NCI-H510A treated with DMSO at 0.1 percent for 48 hours (cell line): ENCODE measurements around the gene ACVR1.
A peak's percentile ranks its signal among the peaks of the same experiment; 100 is the strongest.

Experiments
- DNase-seq: peaks from one replicate; lab custom pipeline; 2025; lab: John Stamatoyannopoulos, UW

ACVR1 gene

DNA sequence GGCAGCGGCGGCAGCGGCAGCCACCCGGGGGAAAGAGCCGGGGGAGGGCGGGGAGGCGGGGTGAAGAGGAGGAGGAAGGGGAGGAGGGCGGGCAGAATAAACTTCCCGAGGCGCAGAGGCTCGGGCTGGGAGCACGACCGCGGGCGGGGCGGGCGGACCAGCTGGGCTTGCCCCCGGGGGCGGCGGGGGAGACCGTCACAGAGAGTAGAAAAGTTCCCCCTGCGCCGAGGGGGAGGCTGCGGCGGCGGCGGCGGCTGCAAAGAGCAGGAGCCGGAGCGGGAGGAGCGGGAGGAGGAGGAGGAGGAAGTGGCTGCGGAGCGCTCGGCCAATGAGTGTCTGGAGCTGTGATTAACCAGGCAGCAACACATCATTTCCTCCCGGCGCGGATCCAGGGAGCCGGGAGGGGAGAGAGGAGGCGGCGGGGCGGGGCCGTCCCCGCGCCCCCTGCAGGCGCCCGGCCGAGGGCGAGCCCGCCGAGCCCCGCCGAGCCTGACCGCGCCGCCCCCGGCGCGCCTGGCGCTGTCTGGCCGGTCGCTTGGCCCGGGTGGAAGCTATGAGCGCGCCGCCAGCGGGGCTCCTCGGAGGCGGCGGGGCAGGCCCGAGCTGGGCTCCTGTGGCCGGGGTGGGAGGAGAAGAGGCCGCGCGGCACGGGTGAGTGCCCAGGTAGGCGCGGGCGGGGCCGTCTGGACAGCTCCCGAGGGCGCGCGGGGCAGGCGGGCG is at the start of gene ACVR1:
ACVR1 (minus strand) TSS at position 265 of the 720 bp plus-strand sequence. CDS start 76,837 bp downstream, outside the sequence.
- DNase-seq, result peak; percentile 83

DNA sequence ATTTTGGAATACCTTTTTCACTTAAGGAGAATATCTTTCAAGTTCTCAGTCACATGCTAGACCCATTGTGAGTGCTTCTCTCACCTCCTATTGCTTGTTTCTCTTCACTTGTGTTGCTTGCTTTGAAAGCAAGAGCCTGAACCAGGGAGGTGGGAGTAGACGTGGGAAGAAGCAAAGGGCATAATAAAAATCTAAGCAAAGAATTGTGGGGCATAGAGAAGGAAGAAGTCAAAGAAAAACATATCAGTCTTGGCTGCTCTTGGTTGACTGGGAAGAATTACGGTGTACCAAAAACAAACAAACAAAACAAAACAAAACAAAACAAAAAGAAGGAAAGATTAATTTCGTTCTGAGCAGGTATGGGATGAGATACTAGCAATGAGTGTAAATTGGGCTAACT is 48.9 kb upstream of the ACVR1 start:
- DNase-seq, result no peak

DNA sequence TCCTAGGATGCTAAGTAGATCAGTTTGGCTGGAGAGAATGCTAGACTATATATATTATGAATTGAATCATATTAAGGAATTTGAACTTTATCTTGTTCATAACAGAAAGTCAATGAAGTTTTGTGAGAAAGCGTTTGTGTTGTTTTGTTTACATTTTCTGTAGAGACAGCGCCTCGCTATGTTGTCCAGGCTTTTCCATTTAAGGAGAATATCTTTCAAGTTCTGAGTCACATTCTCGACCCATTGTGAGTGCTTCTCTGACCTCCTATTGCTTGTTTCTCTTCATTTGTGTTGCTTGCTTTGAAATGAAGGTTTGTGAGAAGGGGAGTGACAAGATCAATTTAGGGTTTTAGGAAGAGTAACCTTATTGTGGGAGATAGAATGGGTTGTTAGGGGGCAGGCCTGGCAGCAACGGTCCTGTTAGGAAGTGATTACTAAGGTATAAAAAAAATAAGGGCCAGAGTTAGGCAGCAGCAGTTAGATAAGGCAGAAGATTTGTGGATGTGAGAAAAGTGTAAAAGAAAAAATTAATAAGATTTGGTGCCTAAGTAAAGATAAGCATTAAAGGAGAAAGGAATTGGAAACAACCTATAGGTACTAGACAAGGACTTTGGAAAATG is 47.6 kb upstream of the ACVR1 start:
- DNase-seq, result no peak

DNA sequence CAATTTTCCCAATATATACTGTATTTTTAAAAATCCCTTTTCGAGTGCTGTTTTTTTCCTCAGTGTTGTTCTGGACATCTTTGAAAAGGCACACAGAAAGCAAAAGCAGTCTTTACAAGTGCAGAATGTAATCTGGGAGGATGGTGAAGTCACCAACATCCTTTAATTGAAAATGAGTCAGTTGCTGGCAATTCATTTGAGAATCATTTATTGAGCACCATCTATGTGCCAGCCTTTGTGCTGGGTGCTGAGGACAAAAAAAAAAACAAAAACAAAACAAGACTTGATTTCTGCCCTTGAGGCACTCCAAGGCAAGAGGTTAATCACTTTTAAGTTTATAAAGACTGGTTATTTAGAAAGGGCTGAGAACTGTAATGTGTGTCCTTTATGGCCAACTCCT is 46.7 kb upstream of the ACVR1 start:
- DNase-seq, result no peak

DNA sequence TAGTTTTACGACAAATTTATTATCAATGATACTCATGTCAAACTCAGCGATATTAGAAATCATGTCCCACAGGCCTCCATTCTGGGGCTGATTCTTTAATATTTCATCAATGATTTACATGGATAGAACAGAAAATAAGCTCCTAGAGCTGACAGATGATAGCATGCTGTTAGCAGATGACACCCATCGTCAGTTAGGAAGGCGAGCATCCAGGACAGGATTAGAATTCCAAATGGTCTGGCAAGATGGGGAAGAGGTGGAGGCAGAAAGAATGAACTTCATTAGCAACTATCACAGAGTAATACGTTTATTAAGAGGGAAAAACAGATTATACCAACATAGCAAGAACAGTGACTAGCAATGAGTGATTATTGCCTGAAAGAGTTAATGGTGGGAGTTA is 46.2 kb upstream of the ACVR1 start:
- DNase-seq, result no peak

DNA sequence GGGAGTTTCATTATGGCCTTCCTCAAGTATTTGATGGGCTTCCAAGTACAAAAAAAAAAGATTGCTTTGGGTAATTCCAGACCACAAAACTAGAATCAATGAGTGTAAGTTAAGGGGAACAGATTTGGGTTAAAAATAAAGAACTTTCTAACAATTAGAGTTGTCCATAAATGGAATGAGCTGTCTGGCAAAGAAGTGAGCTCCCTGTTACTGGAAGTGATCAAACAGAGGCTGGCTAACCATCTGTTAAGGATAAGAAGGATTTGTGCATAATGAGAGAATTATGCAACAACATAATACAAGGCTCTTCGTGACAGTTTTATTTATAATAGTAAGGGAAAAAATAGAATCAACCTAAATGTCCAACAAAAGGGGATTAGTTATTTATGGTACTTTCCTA is 44.6 kb upstream of the ACVR1 start:
- no peak for DNase-seq

DNA sequence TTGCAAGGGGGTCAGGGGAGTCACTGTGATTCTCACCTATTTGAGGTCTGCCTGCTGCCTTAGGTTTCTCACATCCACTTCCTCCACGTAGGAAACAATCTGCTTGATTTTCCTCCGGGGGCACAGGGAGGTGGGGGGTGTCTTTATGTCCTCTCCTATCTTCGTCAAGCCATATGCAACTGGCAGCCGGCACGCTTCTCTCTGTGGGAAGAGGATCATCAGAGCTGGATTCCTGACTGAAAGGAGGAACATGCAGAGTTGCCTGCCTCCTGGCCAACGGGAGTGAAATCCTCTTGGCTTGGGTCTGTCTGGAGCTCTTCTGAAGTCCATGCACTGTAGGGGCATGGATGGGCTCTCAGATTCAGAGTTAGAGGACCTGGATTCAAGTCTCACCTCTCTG is 43.1 kb upstream of the ACVR1 start:
- DNase-seq, result no peak

DNA sequence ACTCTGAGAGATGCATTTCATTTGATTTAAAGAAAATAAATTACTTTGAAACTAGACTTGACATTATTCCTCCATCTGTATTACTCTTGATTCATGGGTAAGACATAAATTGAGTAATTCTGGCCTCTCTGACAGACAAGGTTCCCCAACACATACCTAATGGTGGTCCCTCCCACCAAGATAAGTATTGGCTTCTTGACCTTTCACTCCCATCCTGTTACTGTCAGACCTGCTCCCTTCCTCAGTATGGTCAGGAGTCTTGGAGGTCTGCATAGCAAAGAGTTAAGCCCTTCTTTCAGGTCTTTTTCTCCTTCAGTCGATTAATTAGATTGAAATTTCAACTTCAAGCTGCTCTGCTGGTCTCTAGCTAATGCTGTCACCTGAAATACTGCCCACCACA is 42.2 kb upstream of the ACVR1 start:
- DNase-seq, result no peak

DNA sequence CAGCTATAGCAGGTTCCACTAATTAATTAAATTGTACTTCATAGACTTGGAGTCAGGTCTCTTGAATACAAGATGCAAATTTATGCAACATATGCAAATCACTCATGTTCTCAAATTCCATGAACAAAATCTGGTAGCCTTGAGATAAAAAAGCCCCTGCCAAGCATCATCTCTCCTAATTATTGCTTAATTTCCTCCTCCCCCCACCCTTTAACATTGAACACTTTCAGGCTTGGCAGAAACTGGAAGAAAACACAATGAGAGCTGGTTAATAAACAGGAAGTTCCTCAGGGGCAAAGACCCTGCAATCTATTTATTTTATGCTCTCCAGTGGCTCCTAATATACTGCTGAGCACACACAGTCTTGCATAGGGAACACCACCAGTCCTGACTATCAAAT is 35.6 kb upstream of the ACVR1 start:
- no peak for DNase-seq

DNA sequence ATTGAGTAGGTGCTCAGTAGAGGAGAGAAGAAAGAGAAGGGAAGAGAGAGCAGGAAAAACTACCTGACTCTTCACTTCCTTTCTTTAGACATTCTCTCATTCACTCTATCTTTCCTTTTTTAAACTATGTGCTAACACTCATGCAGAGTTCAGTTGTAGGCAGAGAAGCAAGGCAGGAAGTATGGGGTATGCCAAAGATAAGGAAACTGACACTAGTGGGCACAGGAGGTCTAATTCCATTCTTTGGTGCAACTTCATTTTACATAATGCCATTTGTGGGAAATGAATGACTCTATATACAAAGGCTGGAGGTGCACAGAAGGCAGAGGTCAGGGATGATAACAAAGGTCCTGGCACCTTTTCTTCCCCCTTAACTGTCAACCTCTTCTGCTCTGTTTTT is 35.1 kb upstream of the ACVR1 start:
- DNase-seq, result no peak

DNA sequence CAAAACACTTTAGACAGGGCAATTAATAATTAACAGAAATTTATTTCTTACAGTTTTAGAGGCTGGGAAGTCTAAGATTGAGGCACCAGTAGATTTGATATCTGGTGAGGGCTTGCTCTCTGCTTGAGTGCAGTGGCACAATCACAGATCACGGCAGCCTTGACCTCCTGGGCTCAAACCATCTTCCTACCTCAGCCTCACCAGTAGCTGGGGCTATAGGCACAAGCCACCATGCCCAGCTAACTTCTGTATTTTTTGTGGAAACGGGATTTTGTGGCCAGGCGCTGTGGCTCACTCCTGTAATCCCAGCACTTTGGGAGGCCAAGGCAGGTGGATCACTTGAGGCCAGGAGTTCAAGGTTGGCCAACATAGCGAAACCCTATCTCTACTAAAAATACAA is 29.0 kb upstream of the ACVR1 start:
- DNase-seq, result no peak

DNA sequence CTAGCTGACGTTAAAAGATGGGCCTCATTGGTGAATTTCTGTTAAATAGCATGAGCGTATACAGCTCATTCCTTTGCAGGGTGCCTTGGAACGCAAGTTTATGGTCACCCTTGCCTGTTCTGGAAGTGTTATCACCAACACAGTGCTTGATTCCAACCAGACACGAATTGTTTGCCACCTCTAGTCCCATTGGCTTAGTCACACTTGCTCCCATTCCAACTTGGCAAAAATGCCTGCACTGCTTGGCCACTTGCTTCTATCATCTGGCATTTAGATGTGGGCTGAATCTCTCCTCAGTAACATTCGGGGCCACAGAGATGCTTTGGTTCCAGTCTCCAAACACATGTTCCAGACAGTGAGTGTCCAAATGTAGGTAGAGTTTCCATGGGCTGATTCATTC is 27.5 kb upstream of the ACVR1 start:
- no peak for DNase-seq

DNA sequence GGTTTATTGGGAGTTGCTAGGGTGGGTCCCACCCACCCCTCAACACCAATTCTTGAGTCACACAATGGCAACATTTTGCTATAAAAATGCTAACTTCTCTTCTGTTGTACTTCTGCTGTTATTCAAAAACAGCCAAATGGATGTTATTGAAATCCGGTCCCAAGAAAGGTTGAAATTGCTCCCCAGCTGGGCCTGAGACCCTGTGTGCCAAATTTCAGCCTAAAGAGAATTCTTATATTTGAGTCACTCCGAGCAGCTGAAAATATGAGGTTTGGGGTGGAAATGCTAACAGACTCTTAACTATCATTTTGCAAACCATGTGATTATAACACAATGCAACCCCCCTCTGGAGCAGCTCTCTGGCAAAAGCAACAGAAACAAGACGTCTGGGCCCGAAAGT is 27.0 kb upstream of the ACVR1 start:
- DNase-seq, result no peak

DNA sequence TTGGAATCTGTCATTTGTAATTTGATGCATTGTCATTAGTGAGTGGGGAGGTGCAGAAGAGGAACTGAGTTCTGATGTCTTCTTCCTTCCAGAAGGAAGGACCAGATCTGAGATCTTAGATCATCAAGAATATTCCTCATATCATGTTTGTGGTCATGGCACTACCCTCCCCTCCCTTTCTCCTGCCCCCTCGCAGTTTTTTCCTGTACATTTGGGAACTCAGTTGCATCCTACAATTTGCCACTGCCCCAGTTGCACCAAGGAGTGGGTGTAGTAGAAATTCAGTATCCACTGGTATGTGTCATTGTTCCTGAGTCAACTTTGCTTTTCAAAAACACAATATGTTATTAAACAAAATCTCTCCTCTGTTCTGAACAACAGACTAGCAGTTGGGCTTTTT is 26.6 kb upstream of the ACVR1 start:
- DNase-seq, result no peak

DNA sequence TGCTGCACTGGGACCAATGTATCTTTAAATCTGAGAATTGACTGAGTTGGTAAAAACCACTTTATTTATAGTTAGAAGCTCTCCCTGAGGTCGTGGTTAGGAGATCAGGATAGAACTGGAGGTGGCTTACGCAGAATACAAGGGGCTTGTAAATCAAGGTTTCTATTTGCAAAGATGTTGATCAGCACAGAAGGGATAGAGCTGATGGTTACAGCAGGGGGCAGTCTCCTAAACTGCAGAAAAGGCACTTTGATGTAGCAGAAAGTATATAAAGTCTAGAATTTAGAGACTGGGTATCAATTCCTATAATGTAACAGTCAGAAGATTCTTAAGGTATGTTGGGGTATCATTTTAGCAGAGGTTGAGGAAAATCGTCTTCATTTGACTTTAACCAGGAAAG is 25.2 kb upstream of the ACVR1 start:
- no peak for DNase-seq

DNA sequence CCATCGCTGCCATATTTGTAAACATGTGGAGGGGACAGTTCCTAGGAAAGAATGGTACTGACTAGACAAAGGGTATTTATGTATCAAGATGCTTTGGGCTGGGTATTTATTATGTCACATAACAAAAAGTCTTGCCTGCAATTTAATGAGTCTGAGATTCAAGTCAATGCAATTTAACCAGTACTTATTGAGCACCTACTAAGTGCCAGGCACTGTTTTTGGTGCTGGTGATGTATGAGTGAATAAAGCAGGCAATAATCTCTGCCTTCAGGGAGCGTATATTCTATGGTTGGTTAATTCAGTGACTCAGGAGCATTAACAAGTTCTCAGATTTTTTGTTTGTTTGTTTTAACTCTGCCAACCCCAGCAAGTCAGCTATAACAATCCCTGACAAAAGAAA is 24.6 kb upstream of the ACVR1 start:
- no peak for DNase-seq

DNA sequence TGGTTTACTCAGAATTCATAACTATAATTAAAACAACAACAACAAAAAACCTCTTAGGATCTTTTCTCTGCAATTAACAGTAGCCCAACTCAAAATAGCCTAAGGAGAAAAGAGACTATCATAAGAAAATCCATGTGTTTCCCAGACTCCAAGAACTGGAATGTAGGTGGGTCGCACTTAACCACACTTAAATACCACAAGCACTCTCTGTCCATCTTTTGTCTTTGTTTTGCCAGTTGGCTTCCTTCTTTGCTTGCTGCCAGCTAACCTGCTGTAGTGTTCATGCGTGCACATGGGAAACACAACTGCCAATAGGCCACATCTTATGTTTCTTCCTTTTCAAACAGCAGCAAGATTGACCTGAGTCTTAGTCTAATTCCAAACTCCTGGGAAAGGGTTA is 24.1 kb upstream of the ACVR1 start:
- DNase-seq, result peak; percentile 17

DNA sequence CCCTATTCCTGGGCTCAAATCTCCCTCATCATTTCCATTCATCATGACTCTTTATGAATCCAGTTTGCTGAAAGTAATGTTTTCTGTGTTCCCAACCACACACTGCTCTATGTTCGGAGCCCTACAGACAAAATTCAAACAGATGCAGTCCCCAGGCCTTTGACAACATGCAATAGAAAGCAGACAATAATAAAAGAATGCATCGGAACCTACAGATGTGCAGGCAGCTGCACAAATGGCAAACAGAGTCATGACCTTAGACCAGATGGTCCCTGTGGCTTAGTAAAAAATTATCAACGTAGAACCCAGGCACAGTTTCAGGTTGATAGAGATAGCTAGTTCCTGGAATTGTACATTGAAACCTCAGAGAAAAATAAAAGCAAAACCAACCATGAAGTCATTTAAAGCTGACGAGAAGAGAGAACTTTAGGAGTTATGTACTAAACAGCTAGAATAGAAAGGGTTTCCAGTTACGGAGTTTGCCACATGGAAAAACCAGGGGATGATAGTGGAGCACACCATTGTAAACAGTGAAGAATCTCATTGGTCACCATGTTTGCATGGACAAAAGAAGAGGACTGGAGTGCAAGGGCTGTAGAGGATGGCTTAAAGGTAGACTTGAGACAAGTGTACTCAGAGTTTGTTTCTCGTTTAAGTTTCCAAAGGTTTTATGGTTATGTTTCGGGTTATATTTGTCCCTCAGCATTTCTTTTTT is 23.2 kb upstream of the ACVR1 start:
- DNase-seq, result no peak

DNA sequence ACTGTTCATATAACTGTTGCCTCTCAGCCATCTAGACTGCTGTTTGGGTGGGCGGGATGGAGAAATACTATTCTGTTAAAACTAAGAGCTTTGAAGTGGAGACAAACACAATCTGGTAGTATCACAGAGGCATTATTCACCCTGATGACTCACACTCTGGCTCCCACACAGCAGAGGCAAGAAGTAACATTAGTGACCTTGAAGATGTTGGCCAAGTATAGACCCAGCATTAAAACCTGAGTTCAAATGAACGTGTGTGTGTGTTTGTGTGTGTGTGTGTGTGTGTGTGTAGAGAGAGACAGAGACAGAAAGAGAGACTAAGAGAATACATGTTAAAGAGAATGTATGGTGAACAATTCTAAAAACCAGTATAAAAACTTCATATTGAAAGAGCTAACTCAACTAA is 22.5 kb upstream of the ACVR1 start:
- no peak for DNase-seq

DNA sequence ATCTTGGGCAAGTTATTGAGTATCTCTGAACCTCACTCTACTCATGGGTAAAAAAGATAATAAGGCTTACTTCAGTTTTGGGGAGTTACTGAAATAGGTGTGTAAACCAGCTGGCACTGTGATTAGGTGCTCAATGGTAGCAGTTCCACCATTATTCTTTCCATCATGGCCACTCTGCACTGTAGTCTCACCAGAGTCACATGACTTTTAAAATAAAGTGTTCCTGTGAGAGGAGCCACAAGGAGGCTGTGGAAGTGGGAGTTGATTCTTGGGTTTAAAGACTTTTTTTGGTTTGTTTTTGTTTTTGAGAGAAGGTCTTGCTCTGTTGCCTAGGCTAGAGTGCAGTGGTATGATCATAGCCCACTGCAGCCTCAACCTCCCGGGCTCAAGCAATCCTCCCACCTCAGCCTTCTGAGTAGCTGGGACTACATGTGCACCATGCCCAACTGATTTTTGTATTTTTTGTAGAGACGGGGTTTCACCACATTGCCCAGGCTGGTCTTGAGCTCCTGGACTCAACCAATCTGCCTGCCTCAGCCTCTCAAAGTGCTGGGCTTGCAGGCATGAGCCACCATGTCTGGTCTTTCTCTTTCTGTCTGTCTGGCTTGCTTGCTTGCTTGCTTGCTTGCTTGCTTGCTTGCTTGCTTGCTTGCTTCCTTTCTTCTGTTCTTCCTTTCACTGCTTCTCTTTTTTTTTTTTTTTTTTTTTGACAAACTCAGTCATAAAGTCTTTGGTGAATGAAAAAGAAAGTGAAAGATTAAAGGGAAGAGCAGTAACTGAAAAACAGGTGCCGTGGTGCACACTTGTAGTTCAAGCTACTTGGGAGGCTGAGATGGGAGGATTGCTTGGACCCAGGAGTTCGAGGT is 21.2 kb upstream of the ACVR1 start:
- DNase-seq, result no peak

DNA sequence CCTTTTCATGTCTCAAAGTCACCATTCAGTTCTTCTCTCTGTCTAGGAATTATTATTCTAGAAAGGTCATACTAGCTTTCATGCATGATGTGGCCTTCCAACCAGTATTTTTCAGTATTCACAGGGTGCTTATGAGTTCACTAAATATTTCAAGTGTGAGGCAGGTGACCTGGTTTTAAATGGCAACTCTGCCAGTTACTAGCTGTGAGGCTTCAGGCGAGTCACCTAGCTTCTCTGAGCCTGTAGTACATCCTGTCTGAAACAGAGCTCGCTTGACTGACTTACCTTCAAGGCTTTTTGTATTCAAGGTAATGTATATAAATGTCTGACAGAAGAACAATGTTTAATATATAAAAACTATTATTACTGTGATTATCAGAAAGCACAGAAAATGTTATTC is 19.4 kb upstream of the ACVR1 start:
- no peak for DNase-seq

DNA sequence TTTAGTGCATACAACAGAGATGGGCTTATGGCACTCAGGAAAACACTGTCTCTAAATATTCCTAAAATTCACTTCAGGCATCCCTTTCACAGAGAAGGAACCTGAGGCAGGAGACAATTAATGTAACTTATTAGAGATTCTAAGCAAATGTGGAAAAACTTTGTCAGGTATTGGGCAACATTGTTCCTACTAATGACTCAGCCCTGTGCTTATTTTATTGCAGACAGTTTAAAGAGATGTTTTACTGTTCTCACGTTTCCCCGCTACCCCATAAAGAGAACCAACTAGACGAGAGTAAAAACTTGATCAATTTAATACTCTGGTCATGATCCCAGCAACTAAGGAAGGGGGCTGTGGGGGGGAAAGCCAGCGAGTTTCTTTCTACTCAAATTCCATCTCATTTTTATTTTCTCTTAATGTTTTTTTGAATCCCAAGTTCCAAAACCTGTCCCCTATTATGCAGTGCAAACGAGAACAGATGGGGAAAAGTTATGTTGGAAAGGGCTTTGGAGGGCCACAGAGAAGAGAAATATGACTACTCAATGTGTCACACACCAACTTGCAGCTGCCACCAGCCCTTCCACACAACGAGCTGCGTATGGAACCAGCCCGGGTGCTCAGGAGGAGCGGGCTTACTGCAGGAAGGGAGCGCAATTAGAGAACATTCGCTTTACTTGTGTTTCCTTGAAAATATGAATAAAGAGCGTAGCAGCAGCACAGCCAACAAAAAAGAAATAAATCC is 18.7 kb upstream of the ACVR1 start:
- DNase-seq, result no peak
